Activated CD4-positive, alpha-beta T cell treated with anti-CD3 and anti-CD28 coated beads for 36 hours (primary cell): ENCODE data around the gene PPM1D. TPM values are rescaled to one million over a fixed set of nuclear protein-coding genes. Genes with fewer than 3 reads are reported as not detected.

ENCODE experiments used
- ATAC-seq: fragments of 200-7000 bp; cut with Tn5 transposase; one replicate; pipeline ENCODE4 v1.10.0; 2021; ENCODE audit warnings: mild to moderate bottlenecking, moderate library complexity
- CTCF ChIA-PET: fragments of 350-600 bp; sonication (Branson Sonifier 250); formaldehyde crosslinking; loops from one replicate; lab custom pipeline; 2021; ENCODE audit warnings: antibody characterized with exemption; lab: Charles Lee
- POLR2A ChIA-PET: fragments of 350-600 bp; sonication (Branson Sonifier 250); formaldehyde crosslinking; loops from one replicate; lab custom pipeline; 2021; ENCODE audit warnings: antibody characterized with exemption, inconsistent platforms; lab: Charles Lee
- DNase-seq: peaks from one replicate; pipeline ENCODE4 v3.0.0-alpha.2; 2020
- H3K27ac Mint-ChIP-seq: one replicate; pipeline ENCODE4 v1.8.0; 2021; ENCODE audit warnings: mixed read lengths
- H3K27me3 Mint-ChIP-seq: one replicate; pipeline ENCODE4 v1.8.0; 2021; ENCODE audit warnings: mixed read lengths
- H3K36me3 Mint-ChIP-seq: one replicate; pipeline ENCODE4 v1.8.0; 2021; ENCODE audit warnings: low read depth, mixed read lengths
- H3K4me1 Mint-ChIP-seq: one replicate; pipeline ENCODE4 v1.8.0; 2021; ENCODE audit warnings: mixed read lengths
- H3K4me3 Mint-ChIP-seq: one replicate; pipeline ENCODE4 v1.8.0; 2021; ENCODE audit warnings: mild to moderate bottlenecking, moderate library complexity, mixed read lengths
- H3K9me3 Mint-ChIP-seq: one replicate; pipeline ENCODE4 v1.8.0; 2021; ENCODE audit warnings: low read depth, mixed read lengths
- intact Hi-C, 2 experiments: fragments of 100-400 bp; cut with DNase I in 1 of 2; cut with micrococcal nuclease in 1 of 2; formaldehyde crosslinking; loops; one replicate each; pipeline versions ENCODE4 v1.14.2 to v1.15.1; 2022 to 2024; cut with DNase I, micrococcal nuclease
- total RNA-seq, 2 experiments: library from RNA; stranded (reverse); gene quantifications; one replicate each; pipeline ENCODE4 v1.2.3, GENCODE V29; 2021

Gene PPM1D
- total RNA-seq, 2 experiments from 2014 or later, result 9.3 to 9.7 TPM

GRCh38 chr17:60695960-60696359 is 96.0 kb downstream of the PPM1D start:
- DNase-seq, result no peak
- H3K4me3 Mint-ChIP-seq, result no peak overlapping the region
- intact Hi-C loops, result no loop called here
- ChIA-PET CTCF (interaction anchor here (1.4 to 1.6 kb wide), 2 partner anchors 20 to 25 kb away, joined by 3 read pairs; no protein-coding TSS in a partner anchor), POLR2A (no interaction called here)
- H3K9me3 Mint-ChIP-seq, result no peaks in the 10 kb centered on the region
- no peak overlapping the region for H3K27ac Mint-ChIP-seq
- H3K4me1 Mint-ChIP-seq, result no peaks in the 10 kb centered on the region
- H3K36me3 Mint-ChIP-seq, result peaks cover 3% of the 10 kb centered on the region
- no peaks in the 10 kb centered on the region for H3K27me3 Mint-ChIP-seq
- no peak for ATAC-seq

- Mint-ChIP-seq H3K9me3 (no peaks in the 10 kb centered on the region), H3K27me3 (no peaks in the 10 kb centered on the region), H3K27ac (no peak overlapping the region), H3K4me3 (no peak overlapping the region), H3K4me1 (no peaks in the 10 kb centered on the region), H3K36me3 (no peaks in the 10 kb centered on the region)
- intact Hi-C loops, result no loop called here
- ATAC-seq (no peak), DNase-seq (no peak)
- ChIA-PET CTCF (no interaction called here), POLR2A (no interaction called here)
These were observed 99.1 kb downstream of the PPM1D start for GRCh38 chr17:60699090-60699489.

- CTCF ChIA-PET, result no interaction called here
- POLR2A ChIA-PET, result no interaction called here
- Mint-ChIP-seq H3K4me3 (no peak overlapping the region), H3K27me3 (no peaks in the 10 kb centered on the region), H3K27ac (no peak overlapping the region), H3K9me3 (no peaks in the 10 kb centered on the region), H3K4me1 (no peaks in the 10 kb centered on the region), H3K36me3 (peaks cover 3% of the 10 kb centered on the region)
- intact Hi-C loops, result no loop called here
- ATAC-seq, result no peak
- DNase-seq, result no peak
These were observed 104.2 kb downstream of the PPM1D start for GRCh38 chr17:60704170-60704569.

DNA sequence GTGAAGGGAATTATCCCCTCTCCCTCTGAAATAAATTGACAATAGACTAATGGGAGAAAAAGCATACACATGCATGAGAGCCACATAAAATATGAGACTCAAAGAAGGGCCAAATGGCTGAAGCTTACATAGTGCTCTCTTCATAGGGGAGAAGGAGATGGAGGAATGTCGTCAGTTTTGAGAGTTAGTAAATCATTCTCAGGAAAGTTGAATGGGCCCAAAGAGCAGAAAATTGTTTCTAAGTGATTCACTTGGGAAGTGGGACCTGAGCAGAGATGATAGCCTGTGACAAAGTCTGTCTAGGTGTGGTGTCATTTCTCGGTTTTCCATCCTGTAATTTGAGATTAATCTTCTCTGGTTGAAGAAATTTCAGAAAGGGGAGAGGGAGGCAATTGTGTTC is 112.7 kb downstream of the PPM1D start:
- ChIA-PET CTCF (interaction anchor here (1.7 kb wide), 1 partner anchor 8 kb away, joined by 6 read pairs; no protein-coding TSS in a partner anchor), POLR2A (interaction anchor here (0.6 kb wide), 1 partner anchor 229 kb away, joined by 5 read pairs; no protein-coding TSS in a partner anchor)
- H3K9me3 Mint-ChIP-seq, result no peaks in the 10 kb centered on the region
- intact Hi-C loops, result no loop called here
- no peak overlapping the region for H3K4me3 Mint-ChIP-seq
- peaks cover 8% of the 10 kb centered on the region for H3K36me3 Mint-ChIP-seq
- ATAC-seq (no peak), DNase-seq (no peak)
- no peaks in the 10 kb centered on the region for H3K4me1 Mint-ChIP-seq
- H3K27me3 Mint-ChIP-seq, result no peaks in the 10 kb centered on the region
- H3K27ac Mint-ChIP-seq, result no peak overlapping the region

GRCh38 chr17:60713608-60714007 is 113.6 kb downstream of the PPM1D start:
- H3K4me1 Mint-ChIP-seq, result no peaks in the 10 kb centered on the region
- ChIA-PET CTCF (interaction anchor here (0.9 kb wide), 1 partner anchor 152 kb away, joined by 3 read pairs; no protein-coding TSS in a partner anchor), POLR2A (no interaction called here)
- H3K27ac Mint-ChIP-seq, result no peak overlapping the region
- no peak for ATAC-seq
- no peaks in the 10 kb centered on the region for H3K27me3 Mint-ChIP-seq
- intact Hi-C loops, result no loop called here
- H3K36me3 Mint-ChIP-seq, result peaks cover 8% of the 10 kb centered on the region
- DNase-seq, result no peak
- H3K9me3 Mint-ChIP-seq, result no peaks in the 10 kb centered on the region
- no peak overlapping the region for H3K4me3 Mint-ChIP-seq

Other genes with a start within 250 kb of the PPM1D start
- 10 to 100 TPM; 32.3 to 33.1 TPM for gene USP32, start 208.1 kb upstream of the PPM1D start, total RNA-seq
- gene CHCT1, start 177.7 kb upstream of the PPM1D start, total RNA-seq, result under 1 TPM; 0.32 to 0.58 TPM
- gene APPBP2, start 74.0 kb upstream of the PPM1D start, total RNA-seq, result 10 to 100 TPM; 21.4 to 28.8 TPM
- 1 to 10 TPM; 7.2 to 7.5 TPM for gene BCAS3, start 77.7 kb downstream of the PPM1D start, total RNA-seq